Prostate gland (tissue), 2 donors: ENCODE results near the gene EIF2S2. TPM values are rescaled to one million over a fixed set of nuclear protein-coding genes. Genes with fewer than 3 reads are reported as not detected.

Experiments
- DNase-seq: peaks from one replicate; pipeline ENCODE4 v3.0.0-alpha.2; 2019; ENCODE audit warnings: low spot score
- H3K27ac ChIP-seq, 2 donors: fragments of 200-600 bp; sonication (generic); 2 replicates each; pipeline ENCODE4 v1.5.1; 2017 to 2019
- H3K27me3 ChIP-seq: fragments of 200-600 bp; sonication (generic); replicated peaks from 2 replicates; pipeline ENCODE4 v1.5.1; 2019; ENCODE audit not compliant: insufficient read depth
- H3K36me3 ChIP-seq, 2 donors: fragments of 200-600 bp; sonication (generic); 1 replicate in 1 of 2; 2 replicates in 1 of 2; pipeline versions ENCODE4 v1.5.1 to v1.8.1; 2017 to 2019
- H3K4me1 ChIP-seq: fragments of 200-600 bp; sonication (generic); replicated peaks from 2 replicates; pipeline ENCODE4 v1.5.1; 2019
- H3K4me3 ChIP-seq, 2 donors: fragments of 200-600 bp; sonication (generic); 2 replicates each; pipeline ENCODE4 v1.5.1; 2017 to 2019
- H3K9me3 ChIP-seq: fragments of 200-600 bp; sonication (generic); 2 replicates; pipeline ENCODE4 v1.5.1; 2017
- CTCF ChIP-seq, 4 experiments: fragments of 200-600 bp in 2 of 4; fragments of 450-650 bp in 2 of 4; sonication (generic) in 2 of 4; IDR thresholded peaks; 1 replicate in 3 of 4; 2 replicates in 1 of 4; pipeline ENCODE4 v1.5.1; 2016 to 2019; ENCODE audit warnings: antibody characterized with exemption in 4 of 4, mild to moderate bottlenecking in 2 of 4, moderate library complexity in 2 of 4
- POLR2A ChIP-seq: fragments of 450-650 bp; IDR thresholded peaks from one replicate; pipeline ENCODE4 v1.6.1; 2016; ENCODE audit warnings: antibody characterized with exemption, mild to moderate bottlenecking
- POLR2AphosphoS5 ChIP-seq: sonication (generic); formaldehyde crosslinking; IDR thresholded peaks from one replicate; pipeline ENCODE4 v1.6.1; 2017; ENCODE audit warnings: antibody characterized with exemption
- WGBS: methylation state at CpG from one replicate; pipeline ENCODE4 v1.1.5; 2018; 5-methylcytosine and 5-hydroxymethylcytosine counted together
- intact Hi-C: fragments of 100-400 bp; cut with DNase I; formaldehyde crosslinking; loops from one replicate; pipeline ENCODE4 v1.14.2; 2022
- total RNA-seq, 2 donors: library from RNA; depleted of rRNA; stranded (reverse); fragments of >200 nt; gene quantifications; one replicate each; pipeline ENCODE4 v1.1.0, GENCODE V29; 2016

The EIF2S2 gene
- total RNA-seq, 2 donors from 2014 or later, result 32.7 to 41.0 TPM

- no peak overlapping the region for H3K27ac ChIP-seq
- no peak overlapping the region for H3K4me3 ChIP-seq
- no peak for DNase-seq
- no peaks in the 10 kb centered on the region for H3K27me3 ChIP-seq
- no peaks in the 10 kb centered on the region for H3K4me1 ChIP-seq
- no peaks in the 10 kb centered on the region for H3K9me3 ChIP-seq
- intact Hi-C loops, result no loop called here
- H3K36me3 ChIP-seq, result no peaks in the 10 kb centered on the region
- TF ChIP-seq POLR2AphosphoS5, result no peak
- TF ChIP-seq CTCF (IDR thresholded peaks at IDR 0.05), result no peak
- TF ChIP-seq POLR2A, result no peak
Measured at GRCh38 chr20:34123309-34123708, 11.3 kb upstream of the EIF2S2 start.

GRCh38 chr20:34122274-34122980 is 10.4 kb upstream of the EIF2S2 start:
- intact Hi-C loops, result no loop called here

GRCh38 chr20:34120213-34120612 is 8.2 kb upstream of the EIF2S2 start:
- no peak for DNase-seq
- Histone ChIP-seq H3K4me3 (no peak overlapping the region), H3K27ac (no peak overlapping the region), H3K9me3 (no peaks in the 10 kb centered on the region), H3K36me3 (no peaks in the 10 kb centered on the region), H3K4me1 (no peaks in the 10 kb centered on the region), H3K27me3 (no peaks in the 10 kb centered on the region)
- 88% methylated on average over 2 of the region's 2 CpGs for WGBS
- TF ChIP-seq POLR2A, result no peak
- TF ChIP-seq POLR2AphosphoS5, result no peak
- no peak for TF ChIP-seq CTCF (IDR thresholded peaks at IDR 0.05)
- intact Hi-C loops, result no loop called here

More at GRCh38 chr20:34122274-34122980, 10.4 kb upstream of the EIF2S2 start:
- DNase-seq, result no peak
- TF ChIP-seq POLR2AphosphoS5, result no peak
- no peak for TF ChIP-seq CTCF (IDR thresholded peaks at IDR 0.05)
- no peak for TF ChIP-seq POLR2A
- Histone ChIP-seq H3K27me3 (no peaks in the 10 kb centered on the region), H3K27ac (no peak overlapping the region), H3K4me3 (no peak overlapping the region), H3K36me3 (no peaks in the 10 kb centered on the region), H3K9me3 (no peaks in the 10 kb centered on the region), H3K4me1 (no peaks in the 10 kb centered on the region)
- 92% methylated on average over 43 of the region's 43 CpGs for WGBS

GRCh38 chr20:34115232-34115631 is 3.2 kb upstream of the EIF2S2 start:
- Histone ChIP-seq H3K4me1 (no peaks in the 10 kb centered on the region), H3K4me3 (no peak overlapping the region), H3K36me3 (no peaks in the 10 kb centered on the region), H3K27me3 (no peaks in the 10 kb centered on the region), H3K9me3 (no peaks in the 10 kb centered on the region), H3K27ac (no peak overlapping the region)
- intact Hi-C loops, result no loop called here
- DNase-seq, result no peak
- TF ChIP-seq CTCF (IDR thresholded peaks at IDR 0.05) (no peak), POLR2AphosphoS5 (no peak), POLR2A (no peak)

GRCh38 chr20:34114809-34115208 is 2.8 kb upstream of the EIF2S2 start:
- H3K4me3 ChIP-seq, result no peak overlapping the region
- H3K9me3 ChIP-seq, result no peaks in the 10 kb centered on the region
- WGBS, result 74% methylated on average over 4 of the region's 4 CpGs
- no peak for DNase-seq
- H3K36me3 ChIP-seq, result no peaks in the 10 kb centered on the region
- no peaks in the 10 kb centered on the region for H3K27me3 ChIP-seq
- TF ChIP-seq CTCF (IDR thresholded peaks at IDR 0.05), result no peak
- TF ChIP-seq POLR2AphosphoS5, result no peak
- TF ChIP-seq POLR2A, result no peak
- intact Hi-C loops, result no loop called here
- no peak overlapping the region for H3K27ac ChIP-seq
- no peaks in the 10 kb centered on the region for H3K4me1 ChIP-seq
